HG03378 (cell line): ENCODE measurements around the gene CA5A.
"Not testable (repeated sequence)": the region's sequence is repeated elsewhere in the genome, so short reads cannot be mapped to it uniquely, and the experiment has no call there.

ENCODE experiments used
- ATAC-seq: cut with Tn5 transposase; IDR thresholded peaks from one replicate; pipeline ENCODE4 v1.9.1; 2021; ENCODE audit warnings: mild to moderate bottlenecking, moderate library complexity; ENCODE audit not compliant: unreplicated experiment

Gene CA5A

DNA sequence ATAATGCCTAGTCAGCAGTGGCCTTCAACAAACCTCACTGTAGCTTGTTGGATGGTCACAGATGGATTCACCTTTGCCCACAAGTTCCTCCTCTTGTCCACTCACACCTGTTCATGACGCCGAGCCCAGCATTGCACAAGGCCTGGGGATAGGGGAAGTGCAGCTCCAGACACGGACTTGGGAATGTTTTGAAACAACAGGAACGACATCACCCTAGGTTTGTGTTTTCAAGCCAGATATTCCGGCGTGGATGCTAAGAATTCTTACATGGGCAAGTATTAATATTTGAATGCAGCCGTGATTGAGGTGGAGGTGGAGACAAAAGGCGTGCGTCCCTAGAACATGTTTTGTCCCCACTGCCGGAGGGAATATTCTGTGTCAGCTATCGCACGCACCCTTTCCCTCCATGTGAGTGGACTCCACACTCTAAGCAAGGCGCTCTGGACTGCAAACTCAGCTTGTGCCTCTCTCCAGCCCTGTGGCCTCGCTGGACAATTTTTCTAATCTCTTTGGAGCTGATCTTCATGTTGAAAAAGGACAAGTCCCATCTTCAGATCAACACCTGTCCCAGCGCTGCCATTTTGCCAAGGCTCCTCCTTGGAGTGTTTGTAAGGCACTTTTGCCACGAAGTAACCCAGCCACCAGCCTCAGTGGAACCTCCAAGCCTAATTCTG is 12.9 kb upstream of the CA5A start:
- ATAC-seq: no peak

- ATAC-seq: no peak
Measured at GRCh38 chr16:87948735-87949070, 12.4 kb upstream of the CA5A start.

DNA sequence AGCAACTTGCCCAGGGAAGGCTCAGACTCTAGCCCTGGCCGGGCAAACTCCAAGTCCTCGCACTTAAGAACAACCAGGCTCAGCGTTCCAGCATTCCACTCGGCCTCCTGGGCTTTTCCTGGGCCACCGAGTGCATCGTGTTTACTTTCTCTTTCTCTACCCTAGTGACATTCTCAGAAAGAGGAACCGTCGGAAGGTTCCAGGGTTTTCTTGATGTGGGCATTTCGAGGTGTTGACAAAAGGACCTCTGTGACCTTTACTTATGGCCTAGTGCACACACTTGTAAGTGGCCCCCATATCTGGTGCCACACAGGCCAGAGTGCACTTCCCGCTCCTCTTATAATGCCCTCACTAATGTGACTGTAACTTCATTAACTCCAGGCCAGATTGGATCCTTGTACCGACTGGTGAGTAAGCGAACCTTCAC is 11.8 kb upstream of the CA5A start:
- no peak for ATAC-seq

DNA sequence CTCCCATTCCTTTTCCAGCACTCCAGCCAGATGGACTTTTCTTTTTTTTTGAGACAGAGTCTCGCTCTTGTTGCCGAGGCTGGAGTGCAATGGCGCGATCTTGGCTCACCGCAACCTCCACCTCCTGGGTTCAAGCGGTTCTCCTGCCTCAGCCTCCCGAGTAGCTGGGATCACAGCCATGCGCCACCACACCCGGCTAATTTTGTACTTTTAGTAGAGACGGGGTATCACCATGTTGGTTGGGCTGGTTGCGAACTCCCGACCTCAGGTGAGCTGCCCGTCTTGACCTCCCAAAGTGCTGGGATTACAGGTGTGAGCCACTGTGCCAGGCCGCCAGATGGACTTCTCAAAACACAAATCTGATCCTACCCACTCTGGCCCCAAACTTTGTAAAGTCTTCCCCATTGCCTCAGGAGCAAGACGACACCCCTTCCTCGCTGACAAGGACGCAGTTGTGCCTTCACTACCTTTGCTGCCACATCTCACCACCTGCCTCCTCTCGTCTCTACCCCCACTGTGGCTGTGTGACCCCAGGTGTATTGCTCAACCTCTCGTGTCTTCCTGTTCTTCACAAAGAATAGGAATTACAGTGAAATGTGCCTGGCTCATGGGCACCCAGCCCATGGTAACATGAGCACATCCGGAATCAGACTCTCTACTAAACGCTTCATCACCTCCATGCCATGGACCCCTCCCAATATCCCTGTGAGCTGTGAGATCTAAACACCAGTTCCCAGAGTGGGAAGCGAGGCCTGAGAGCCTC is 11.2 kb upstream of the CA5A start:
- ATAC-seq: no peak

DNA sequence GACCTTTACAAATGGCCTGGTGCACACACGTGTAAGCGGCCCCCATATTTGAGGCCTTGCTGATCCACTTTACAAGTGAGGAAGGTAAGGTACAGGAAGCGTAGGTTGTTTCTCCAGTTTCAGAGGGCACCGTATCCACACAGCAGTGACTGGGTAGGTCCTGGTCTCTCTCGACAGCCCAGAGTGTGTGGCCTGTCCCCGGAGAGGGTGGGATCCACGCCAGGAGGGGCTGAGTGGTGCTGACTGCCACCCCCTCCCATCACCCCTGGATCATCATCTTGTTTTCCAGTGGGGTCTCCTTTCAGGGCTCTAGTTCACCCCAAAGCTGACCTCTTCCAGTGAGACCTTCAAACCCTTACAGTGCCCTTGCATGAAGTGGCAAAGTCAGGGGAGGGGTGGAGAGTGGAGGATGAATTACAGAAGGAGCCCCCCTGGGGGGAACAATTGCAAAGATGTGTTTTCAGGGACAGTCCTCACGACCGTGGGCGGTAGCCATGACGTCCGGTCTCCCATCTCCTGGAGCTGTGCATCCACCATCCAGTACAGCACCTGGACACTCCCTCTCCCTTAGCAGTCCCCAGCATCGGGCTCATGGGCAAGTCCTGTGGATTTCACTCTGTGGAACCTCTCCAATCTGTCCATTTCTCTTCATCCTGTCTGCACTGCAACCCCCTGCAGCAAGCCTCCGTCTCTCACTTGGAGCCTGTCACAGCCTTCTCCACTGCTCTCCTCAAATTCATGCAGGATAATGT is 10.4 kb upstream of the CA5A start:
- ATAC-seq: no peak

- no peak for ATAC-seq
Measured at GRCh38 chr16:87945351-87946042, 9.2 kb upstream of the CA5A start.

- no peak for ATAC-seq
Measured at GRCh38 chr16:87942680-87943079, 6.4 kb upstream of the CA5A start.

- no peak for ATAC-seq
Measured at GRCh38 chr16:87939562-87940423, 3.5 kb upstream of the CA5A start.

GRCh38 chr16:87938412-87938949 is 2.2 kb upstream of the CA5A start:
- no peak for ATAC-seq

DNA sequence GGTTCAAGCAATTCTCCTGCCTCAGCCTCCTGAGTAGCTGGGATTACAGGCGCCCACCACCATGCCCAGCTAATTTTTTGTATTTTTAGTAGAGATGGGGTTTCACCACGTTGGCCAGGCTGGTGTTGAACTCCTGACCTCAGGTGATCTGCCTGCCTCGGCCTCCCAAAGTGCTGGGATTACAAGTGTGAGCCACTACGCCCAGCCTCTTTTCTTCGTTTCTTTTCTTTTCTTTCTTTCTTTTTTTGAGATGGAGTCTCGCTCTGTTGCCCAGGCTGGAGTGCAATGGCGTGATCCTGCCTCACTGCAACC is 858 bp upstream of the CA5A start:
- not testable (repeated sequence) for ATAC-seq

GRCh38 chr16:87936016-87936374 is 334 bp downstream of the CA5A start:
- ATAC-seq: not testable (repeated sequence)

GRCh38 chr16:87934752-87935425 is 1.4 kb downstream of the CA5A start:
- ATAC-seq: not testable (repeated sequence)

DNA sequence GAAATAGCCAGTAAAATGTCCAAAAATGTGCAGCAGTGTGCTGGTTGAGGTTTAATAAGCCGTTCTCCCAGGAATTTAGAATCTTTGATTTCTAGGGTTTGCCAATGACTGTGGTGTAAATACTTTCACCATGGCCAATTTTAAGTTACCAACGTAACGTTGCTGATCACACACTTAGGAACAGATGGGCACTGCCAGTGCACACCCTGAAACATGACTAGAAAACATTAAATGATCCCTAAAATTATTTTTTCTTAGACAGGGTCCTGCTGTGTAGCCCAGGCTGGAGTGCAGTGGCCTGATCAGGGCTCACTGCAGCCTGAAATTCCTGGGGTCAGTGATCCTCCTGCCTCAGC is 3.2 kb downstream of the CA5A start:
- no peak for ATAC-seq

DNA sequence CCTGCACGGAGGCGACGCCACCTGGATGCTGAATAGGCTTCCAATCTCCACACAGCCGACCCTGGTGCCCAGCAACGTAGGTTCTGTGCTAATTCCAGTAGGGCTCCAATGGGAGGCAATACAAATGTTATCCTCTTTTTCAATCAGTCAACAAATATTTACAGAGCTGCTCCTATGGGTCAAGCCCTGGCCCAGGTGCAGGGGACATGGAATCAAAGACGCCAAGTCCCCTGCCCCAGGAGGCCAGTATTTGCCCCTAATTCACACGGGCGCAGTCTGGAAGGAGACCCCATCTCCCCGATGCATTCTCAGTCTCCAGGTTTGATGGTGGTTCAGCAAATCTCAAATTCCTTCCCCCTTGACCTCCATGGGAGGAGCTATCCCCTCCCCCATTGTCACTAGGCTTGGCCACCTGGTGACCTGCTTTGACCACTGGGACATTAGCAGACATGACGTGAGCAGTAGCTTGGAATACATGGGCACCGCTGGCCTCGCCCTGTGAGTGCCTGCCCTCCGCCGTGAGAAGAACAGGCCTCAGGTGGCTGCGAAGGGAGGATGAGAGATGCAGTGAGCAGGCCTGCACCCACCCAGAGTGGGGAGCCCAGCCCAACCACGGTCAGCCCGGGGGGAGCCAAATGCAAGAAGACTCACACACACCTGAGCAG is 3.7 kb downstream of the CA5A start:
- not testable (repeated sequence) for ATAC-seq

- no peak for ATAC-seq
Measured at GRCh38 chr16:87931504-87931903, 4.8 kb downstream of the CA5A start.

- no peak for ATAC-seq
Measured at GRCh38 chr16:87930456-87930855, 5.9 kb downstream of the CA5A start.

DNA sequence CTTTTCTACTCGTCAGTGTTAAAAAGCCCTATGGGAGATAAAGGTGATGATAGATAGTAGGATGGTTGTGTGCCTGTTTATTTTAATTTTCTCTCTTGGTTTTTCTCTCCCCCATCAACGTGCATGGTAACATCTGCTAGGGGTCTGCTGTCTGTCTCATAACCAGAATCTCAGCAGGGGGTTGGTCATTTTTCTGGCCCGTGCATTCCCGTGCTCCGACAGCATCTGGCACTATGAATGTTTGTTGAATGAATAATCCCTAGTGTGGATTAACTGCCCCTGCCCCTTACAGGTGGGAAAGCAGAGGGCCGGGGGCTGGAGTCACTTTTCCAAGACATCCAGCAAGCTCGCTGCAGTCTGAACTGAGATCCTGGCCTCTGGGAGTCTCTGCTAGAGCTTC is 6.3 kb downstream of the CA5A start:
- ATAC-seq: no peak

DNA sequence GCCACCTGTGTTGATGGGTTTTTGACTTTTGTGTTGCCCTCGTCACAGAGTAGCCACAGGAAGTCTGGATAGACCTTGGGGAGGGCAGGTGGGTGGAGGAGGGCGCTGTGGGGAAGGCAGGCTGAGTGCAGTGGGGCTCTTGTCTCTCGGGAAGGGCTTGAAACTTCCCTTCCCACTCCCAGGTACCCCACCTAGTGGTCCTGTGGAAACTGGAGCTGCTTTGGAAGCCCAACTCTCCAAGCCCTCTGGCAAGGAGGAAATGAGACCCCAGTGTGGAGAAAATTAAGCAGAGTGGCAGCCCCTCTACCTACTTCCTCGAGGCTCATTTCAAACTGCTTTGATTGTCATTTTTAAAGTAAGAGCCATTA is 9.2 kb downstream of the CA5A start:
- no peak for ATAC-seq
